ENCODE data around the gene UBE2L3.
"Not testable (repeated sequence)": the region's sequence is repeated elsewhere in the genome, so short reads cannot be mapped to it uniquely, and the experiment has no call there.

The UBE2L3 gene

DNA sequence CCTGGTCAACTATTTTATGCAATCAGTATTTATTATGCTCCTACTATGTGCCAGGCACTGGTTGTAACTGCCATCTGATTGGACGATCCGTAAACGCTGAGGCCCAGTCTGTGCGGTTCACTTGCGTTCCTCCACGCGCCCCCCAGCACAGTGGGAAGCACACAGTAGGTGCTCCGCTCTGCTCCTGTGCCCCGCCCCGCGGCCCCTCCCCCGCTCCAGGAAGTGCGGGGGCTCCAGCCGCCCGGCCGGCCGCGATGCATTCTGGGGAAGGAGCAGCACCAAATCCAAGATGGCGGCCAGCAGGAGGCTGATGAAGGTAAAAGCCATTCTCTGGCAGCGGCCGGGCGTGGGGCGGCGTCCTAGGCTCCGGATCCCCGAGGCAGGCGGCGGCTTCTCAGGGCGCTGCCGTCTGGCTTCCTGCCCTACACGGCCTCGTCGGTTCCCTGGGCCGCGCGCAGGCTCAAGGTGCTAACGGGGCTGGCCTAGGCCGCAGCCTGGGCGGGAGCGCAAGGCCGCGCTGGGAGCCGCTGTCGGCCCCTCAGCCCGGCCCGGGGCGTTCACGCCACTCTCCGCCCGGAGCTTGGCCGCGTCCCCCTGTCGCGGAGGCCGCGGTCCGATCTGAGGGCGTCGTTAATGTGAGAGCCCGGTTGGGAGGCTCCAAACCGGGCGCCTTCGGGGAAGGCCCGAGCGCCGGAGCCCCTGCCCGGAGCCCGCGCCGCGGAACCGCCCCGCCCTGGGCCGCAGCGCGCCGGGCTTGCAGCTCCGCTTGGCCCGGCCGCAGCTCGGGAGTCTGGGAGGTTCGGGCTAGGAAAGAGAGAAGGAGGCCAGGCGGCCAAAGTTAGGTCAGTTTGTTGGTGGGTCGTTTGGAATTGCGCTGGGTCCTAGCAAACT is at the start of gene UBE2L3:
Gene UBE2L3, plus strand, starts transcription at position 259 of the 891 bp plus-strand sequence. Its CDS starts 31 bp downstream, at position 290.
- peak within 1 kb of the TSS; percentile 85 for H3K4me3 ChIP-seq (ENCODE audit: low read length)
- TF ChIP-seq, protein P1, sequence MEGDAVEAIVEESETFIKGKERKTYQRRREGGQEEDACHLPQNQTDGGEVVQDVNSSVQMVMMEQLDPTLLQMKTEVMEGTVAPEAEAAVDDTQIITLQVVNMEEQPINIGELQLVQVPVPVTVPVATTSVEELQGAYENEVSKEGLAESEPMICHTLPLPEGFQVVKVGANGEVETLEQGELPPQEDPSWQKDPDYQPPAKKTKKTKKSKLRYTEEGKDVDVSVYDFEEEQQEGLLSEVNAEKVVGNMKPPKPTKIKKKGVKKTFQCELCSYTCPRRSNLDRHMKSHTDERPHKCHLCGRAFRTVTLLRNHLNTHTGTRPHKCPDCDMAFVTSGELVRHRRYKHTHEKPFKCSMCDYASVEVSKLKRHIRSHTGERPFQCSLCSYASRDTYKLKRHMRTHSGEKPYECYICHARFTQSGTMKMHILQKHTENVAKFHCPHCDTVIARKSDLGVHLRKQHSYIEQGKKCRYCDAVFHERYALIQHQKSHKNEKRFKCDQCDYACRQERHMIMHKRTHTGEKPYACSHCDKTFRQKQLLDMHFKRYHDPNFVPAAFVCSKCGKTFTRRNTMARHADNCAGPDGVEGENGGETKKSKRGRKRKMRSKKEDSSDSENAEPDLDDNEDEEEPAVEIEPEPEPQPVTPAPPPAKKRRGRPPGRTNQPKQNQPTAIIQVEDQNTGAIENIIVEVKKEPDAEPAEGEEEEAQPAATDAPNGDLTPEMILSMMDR (conservative IDR thresholded peaks at IDR 0.05; ENCODE audit: low read length) = no peak
- DNase-seq (ENCODE audit: low read depth) = peak; percentile 78

DNA sequence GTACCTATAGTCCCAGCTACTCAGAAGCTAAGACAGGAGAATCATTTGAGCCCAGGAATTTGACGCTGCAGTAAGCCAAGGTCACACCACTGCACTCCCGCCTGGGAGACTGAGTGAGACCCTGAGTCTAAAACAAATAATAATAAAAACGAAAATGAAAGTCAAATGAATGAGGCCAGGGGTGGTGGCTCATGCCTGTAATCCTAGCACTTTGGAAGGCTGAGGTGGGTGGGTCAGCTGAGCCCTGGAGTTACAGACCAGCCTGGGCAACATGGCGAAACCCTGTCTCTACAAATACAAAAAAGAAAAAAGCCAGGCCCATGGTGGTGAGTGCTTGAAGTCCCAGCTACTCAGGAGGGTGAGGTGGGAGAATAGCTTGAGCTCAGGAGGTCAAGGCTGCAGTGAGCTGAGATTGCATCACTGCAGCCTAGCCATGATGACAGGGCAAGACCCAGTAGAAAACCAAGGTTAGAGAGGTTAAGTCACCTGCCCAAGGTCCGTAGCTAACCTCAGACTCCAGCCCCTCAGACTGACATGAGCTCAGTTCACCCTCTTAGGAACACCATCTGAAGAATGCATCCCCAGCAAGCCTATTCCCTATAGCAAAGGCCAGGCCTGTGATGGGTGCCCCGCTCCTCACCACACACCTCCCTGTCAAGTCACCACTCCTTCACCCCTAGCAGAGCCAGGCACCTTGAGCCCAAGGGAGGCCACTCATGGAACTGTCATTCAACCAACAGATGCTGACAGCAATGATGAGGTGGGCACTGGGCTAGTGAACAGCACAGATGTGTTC is 40.6 kb upstream of the UBE2L3 start:
- H3K4me3 ChIP-seq (ENCODE audit: low read length); DNase-seq (ENCODE audit: low read depth): not testable (repeated sequence)

DNA sequence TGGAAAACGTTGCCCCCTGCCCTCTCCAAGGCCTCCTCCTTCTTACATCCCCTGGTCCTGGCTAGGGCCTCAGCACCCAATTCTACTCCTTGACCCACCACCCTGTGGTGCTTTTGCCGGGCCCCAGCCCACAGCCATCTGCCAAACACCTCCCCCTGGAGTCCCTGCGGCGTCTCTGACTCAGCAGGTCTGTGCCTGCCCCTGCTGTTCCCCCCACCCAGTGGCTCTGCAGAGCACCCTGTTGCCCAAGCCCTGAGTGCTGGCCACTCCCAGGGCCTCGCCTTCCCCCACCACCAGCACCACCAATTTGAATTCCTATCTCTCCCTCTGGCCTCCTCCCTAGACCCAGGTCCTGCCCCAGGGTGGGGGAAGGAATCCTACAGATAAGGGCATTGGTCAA is 36.0 kb upstream of the UBE2L3 start:
- not testable (repeated sequence) for DNase-seq (ENCODE audit: low read depth); H3K4me3 ChIP-seq (ENCODE audit: low read length)

DNA sequence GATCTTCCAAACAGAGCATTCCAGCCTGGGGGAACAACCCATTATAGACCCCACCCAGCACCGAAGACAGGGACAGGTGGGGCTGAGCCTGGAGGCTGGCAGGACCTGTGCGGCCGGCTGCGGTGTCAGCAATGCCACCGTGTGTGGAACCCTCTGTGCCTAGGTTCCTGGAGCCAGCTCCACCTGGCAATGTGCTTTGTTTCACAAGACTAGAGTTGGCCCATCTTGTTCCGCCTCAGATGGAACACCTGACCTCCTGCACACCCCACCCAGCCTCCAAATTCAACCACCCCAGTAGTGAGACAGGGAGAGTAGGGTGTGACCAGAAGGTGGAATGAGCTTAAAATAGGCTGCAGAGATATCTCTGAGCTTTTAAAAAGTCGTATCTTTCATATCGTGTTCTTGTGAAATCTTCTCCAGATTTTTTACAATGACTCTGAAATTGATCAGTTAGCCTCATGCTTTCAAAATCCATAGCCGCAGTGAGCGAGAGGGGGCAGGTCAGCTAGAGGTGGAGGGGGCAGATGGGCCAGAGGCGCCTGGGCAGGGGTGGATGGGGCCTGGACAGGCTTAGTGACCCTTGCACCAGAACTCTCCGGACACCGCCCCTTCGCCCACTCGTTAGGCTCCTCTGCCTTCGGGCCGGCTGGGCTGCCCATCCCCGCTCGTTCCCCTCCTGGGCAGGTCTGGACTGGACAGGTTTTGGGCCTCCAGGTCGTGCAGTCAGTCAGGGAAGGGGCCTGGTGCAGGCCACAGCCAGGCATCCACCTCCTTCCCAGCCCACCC is 34.5 kb upstream of the UBE2L3 start:
- not testable (repeated sequence) for H3K4me3 ChIP-seq (ENCODE audit: low read length); DNase-seq (ENCODE audit: low read depth)

DNA sequence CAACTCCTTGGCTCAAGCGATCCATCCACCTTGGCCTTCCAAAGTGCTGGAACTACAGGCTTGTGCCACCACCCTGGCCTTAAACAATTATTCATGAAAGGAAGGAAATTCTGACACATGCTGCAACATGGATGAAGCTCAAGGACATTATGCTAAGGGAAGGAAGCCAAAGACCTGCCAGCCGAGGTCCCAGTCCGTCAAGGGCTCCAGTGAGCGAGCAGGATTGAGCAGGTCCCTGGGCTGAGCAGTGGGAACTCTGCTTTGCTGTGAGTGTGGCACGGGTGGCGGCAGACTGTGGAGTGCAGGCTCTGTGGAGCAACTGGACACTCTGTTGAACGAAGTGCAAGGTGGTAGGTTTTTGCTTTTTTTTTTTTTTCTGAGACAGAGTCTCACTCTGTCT is 27.7 kb upstream of the UBE2L3 start:
- DNase-seq (ENCODE audit: low read depth); H3K4me3 ChIP-seq (ENCODE audit: low read length): not testable (repeated sequence)

DNA sequence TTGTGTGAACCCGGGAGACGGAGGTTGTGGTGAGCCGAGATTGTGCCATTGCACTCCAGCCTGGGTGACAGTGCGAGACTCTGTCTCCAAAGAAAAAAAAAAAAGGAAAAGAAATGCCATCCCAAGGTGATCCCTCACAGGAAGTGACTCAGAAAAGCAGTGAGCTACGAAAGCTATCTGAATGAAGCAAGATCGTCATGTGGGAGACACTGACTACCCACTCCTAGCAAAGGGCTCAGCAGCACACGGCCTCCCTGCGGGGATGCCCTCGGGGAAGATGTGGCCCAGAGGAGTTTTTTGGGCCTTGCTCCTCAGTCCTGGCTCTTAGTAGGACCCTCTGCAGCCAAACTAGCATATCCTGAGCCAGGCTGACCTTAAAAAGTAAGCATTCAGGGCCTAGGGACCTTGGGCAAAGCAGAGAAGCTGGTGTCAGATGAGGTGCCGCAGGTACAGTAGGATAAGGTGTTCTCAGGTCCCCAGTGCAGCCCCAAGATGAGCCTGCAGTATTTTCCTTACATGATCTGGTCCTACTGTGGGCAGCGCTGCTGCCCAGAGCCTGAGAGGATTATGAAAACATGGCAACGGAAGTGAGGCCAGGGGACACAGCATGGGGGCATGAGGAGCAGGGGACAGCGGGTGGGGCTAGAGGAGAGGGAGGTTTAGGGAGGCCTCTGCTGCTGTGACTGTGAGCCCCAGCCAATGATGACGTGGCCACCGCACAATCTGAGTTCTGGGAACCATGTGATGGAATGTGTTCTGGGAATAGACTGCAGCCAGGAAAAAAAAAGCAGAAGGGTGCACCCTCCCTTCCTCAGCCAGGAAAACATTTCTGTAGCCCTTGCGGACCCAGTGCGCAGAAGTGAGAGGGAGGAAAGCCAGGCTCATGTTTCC is 22.8 kb upstream of the UBE2L3 start:
- not testable (repeated sequence) for DNase-seq (ENCODE audit: low read depth); H3K4me3 ChIP-seq (ENCODE audit: low read length)

DNA sequence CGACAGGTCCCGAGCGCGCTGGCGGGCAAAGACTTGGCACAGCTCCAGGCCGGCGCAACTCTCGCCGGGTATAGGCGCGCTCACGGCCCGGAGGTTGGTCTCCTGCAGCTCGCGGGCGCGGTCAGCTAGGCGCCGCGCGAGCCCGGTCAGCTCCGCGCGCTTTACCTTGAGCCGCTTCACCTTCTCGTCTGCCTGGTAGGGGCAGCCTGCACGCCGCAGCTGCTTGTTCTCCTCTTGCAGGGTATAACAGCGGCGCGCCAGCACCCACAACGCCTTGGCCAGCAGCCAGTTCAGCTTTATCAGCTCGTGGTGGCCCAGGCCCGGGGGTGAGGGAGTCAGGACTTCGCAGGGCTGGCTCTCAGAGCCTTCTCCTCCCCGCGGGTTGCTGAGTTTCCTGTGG is 18.0 kb upstream of the UBE2L3 start:
- not testable (repeated sequence) for DNase-seq (ENCODE audit: low read depth); H3K4me3 ChIP-seq (ENCODE audit: low read length)

DNA sequence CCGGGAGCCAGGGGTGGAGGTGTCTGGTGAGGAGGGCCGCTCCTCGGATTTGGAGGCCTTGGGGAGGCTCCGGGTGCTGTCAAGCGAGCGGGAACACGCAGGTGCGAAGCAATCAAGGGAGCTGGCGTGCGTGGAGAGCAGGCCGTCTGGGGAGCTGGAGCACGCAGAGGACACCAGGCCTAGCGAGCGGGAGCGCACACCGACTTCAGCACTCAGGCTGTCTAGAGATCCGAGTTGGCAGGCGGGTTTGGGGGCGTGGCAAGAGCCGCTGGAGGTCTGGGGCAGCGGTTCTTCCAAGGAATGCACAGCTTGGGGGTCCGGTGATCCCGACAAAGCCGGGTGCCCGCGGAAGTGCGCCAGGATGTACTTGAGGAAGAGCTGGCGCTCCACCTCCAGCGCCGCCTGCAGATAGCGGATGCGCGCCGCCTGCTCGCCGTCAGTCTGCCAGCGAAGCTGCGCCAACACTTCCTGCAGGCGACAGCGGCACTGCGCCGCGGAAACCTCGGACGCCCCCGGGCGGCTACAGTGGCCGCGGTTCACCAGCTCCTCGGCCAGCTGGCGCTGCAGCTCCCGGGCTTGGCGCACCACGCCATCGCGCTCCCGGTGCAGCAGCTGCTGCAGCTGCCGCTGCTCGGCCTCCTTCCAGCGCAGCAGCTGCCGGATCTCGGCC is 17.4 kb upstream of the UBE2L3 start:
- not testable (repeated sequence) for DNase-seq (ENCODE audit: low read depth)

DNA sequence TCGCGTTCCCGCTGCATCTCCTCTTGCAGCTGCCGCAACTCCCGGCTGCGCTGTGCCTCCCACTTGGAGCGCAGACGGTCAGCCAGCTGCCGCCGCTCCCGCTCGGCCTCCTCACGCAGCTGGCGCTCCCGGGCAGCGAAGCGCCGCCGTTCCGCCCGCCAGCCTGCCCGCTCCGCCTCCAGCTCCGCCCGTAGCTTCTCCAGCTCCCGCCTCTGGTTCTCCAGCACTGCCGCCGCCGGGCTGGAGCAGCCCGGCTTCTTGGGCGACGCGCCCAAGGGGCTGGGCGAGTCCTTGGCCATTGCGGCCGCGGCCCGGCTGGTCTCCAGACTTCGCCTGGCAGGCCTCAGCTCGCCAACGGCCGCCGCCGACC is 16.9 kb upstream of the UBE2L3 start:
- not testable (repeated sequence) for DNase-seq (ENCODE audit: low read depth)

More for the DNA sequence above, 17.4 kb upstream of the UBE2L3 start:
- not testable (repeated sequence) for H3K4me3 ChIP-seq (ENCODE audit: low read length)

DNA sequence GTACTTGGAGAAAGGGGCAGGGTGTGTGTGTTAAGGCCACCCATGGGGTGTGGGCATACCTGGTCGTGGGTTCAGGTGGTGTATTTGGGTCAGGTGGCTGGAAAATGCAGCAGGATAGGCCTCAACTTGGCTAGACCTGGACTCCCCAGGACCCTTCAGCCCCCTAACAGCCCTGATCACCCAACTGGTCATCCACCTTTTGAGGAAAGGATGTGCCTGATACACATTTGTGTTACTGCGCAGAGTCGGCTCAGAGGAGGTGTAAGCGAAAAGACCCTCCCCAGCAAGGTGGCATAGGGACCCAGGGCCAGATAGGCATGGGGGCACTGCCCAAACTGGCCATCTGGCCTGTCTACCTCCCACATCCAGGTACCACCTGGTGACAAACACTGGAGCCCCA is 16.2 kb upstream of the UBE2L3 start, which contains the start of gene RIMBP3C:
Gene RIMBP3C, minus strand, starts transcription at position 101 of the 400 bp plus-strand sequence. CDS start 485 bp downstream, outside the sequence.
- not testable (repeated sequence) for DNase-seq (ENCODE audit: low read depth); H3K4me3 ChIP-seq (ENCODE audit: low read length)

More for the DNA sequence above, 16.9 kb upstream of the UBE2L3 start:
- not testable (repeated sequence) for H3K4me3 ChIP-seq (ENCODE audit: low read length)

DNA sequence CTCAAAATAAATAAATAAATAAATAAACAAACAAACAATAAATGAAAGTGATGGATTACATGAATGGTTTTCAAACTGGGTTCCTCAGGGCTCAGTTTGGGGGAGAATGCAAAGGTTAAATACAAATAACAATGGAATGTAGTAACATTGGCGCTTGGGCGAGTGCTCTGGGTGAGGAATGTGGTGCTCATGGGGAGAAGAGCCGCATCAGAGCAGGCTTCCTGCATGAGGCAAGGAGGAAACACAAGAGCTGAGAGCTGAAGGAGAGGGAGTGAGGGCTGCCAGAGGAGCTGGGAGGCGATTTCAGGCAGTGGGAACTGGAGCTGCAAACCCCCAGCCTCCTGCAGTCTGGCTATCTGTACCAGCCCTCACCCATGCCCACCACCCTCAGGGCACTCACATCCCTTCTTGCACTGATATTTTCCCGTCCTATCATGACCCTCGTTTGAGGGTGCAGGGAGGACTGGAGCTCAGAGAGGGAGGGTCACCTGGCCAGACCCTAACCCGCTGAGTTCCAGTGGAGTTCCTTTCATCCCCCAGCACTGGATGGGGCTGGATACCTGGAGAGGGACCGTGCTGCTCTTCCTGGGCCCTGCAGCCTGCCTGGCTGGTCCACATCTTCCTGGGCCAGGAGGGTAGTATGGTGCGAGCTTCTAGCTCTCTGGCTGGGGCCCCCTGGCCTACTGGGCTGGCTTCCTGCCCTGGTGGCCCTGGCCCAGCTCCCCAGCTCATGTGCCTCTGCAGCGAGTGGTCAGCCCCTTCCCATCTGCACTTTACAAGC is 8.0 kb upstream of the UBE2L3 start:
- not testable (repeated sequence) for H3K4me3 ChIP-seq (ENCODE audit: low read length); DNase-seq (ENCODE audit: low read depth)

DNA sequence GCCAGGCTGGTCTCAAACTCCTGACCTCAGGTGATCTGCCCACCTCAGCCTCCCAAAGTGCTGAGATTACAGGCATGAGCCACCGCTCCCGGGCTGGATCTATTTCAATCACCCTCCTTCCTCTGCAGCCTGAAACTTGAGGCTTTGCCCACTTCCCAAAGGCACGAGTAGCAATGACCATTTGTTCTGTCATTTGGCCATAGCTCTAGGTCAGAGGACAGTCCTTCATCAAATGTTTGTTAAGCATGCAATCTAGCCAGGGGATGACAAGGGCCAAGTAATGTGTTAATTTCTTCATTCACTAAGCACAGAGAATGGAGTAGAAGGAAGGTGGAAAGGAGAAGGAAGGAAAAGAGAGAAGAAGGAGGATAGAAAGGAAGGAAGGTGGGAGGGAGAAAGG is 6.9 kb upstream of the UBE2L3 start:
- not testable (repeated sequence) for DNase-seq (ENCODE audit: low read depth); H3K4me3 ChIP-seq (ENCODE audit: low read length)

Measured in AG10803 (cell line).